Pancreas (tissue), 10 donors: ENCODE measurements around the gene GGA1. TPM values are rescaled to one million over a fixed set of nuclear protein-coding genes. Genes with fewer than 3 reads are reported as not detected.
A peak's percentile ranks its signal among the peaks of the same experiment; 100 is the strongest.

ENCODE experiments used
- ATAC-seq, 4 donors: fragments of 200-7000 bp; cut with Tn5 transposase; one replicate each; pipeline versions ENCODE4 v1.8.0 to v1.9.1; 2020; ENCODE audit warnings: mild to moderate bottlenecking in 4 of 4, moderate library complexity in 4 of 4
- DNase-seq, 6 donors: peaks; one replicate each; pipeline ENCODE4 v3.0.0-alpha.2; 2020
- FAIRE-seq: peaks from 2 replicates; lab custom pipeline; 2012; peaks lifted over from hg19 to GRCh38; lab: Jason Lieb, UNC
- H3K27ac ChIP-seq, 4 donors: fragments of 200-600 bp; sonication (generic); 1 replicate in 3 of 4; 2 replicates in 1 of 4; pipeline versions ENCODE4 v1.5.0 to v1.8.0; 2020
- H3K27me3 ChIP-seq, 4 donors: fragments of 200-600 bp; one replicate each; pipeline ENCODE4 v1.8.0; 2021
- H3K36me3 ChIP-seq, 3 donors: fragments of 200-600 bp; sonication (generic) in 1 of 3; one replicate each; pipeline versions ENCODE4 v1.5.0 to v1.8.0; 2020 to 2021
- H3K4me1 ChIP-seq, 3 donors: fragments of 200-600 bp; one replicate each; pipeline ENCODE4 v1.8.0; 2021
- H3K4me3 ChIP-seq, 4 donors: fragments of 200-600 bp; sonication (generic) in 2 of 4; one replicate each; pipeline versions ENCODE4 v1.5.0 to v1.8.0; 2020 to 2021
- H3K9me3 ChIP-seq, 4 donors: fragments of 200-600 bp; one replicate each; pipeline ENCODE4 v1.8.0; 2021
- CTCF ChIP-seq, 4 donors: fragments of 200-600 bp; sonication (generic) in 3 of 4; IDR thresholded peaks; one replicate each; pipeline versions ENCODE4 v1.5.0 to v1.8.0; 2021; ENCODE audit warnings: antibody characterized with exemption in 4 of 4
- WGBS, 2 donors: extraction: QIAGEN DNeasy Blood & Tissue Kit; methylation state at CpG; one replicate each; pipeline ENCODE4 v1.1.7; 2013; 5-methylcytosine and 5-hydroxymethylcytosine counted together
- intact Hi-C, 3 donors: fragments of 100-400 bp; cut with DNase I; formaldehyde crosslinking; loops; one replicate each; pipeline versions ENCODE4 v1.11.1 to v1.14.2; 2022
- polyA plus RNA-seq, 2 donors: library from polyadenylated mRNA; stranded (reverse); fragments of 200-250 nt; gene quantifications; one replicate each; pipeline ENCODE4 v1.2.3, GENCODE V29; 2013
- total RNA-seq, 6 donors: library from RNA; stranded (reverse); fragmentation: NEBNext Ultra II Directional in 4 of 6; extraction: Animal tissue kit (Norgen Biotek cat#: 25700) in 4 of 6; gene quantifications; one replicate each; pipeline versions ENCODE4 v1.2.1 to v1.2.4, GENCODE V29; 2021 to 2023
- donor health status: healthy with polysubstance abuse.
- donor health status: DM: no; HTN: no; CAD: no; lungs with moderate emphysema.
- donor health status: DM: no; HTN: no; CAD: no.
- donor health status: control.
- donor health status: control.
- donor health status: Bipolar disorder and iron deficiency.
- donor health status: DM: yes; HTN: yes; CAD: no.
- donor health status: DM: no; HTN: no; CAD: no.
- donor health status: DM: no; HTN: no; CAD: no.
- donor health status: DM: yes; HTN: yes; CAD: no.

GGA1 gene
- total and polyA plus RNA-seq, 8 donors, result 17.9 to 84.9 (median 23.9) TPM

- no peak overlapping the region for H3K27ac ChIP-seq
- no peaks in the 10 kb centered on the region for H3K27me3 ChIP-seq
- WGBS, 2 donors, result 64 to 82% methylated on average over 6 of the region's 6 CpGs
- no peaks in the 10 kb centered on the region for H3K9me3 ChIP-seq
- intact Hi-C loops, result no loop called here
- FAIRE-seq, result no peak
- H3K4me3 ChIP-seq, result no peak overlapping the region
- H3K4me1 ChIP-seq, result peaks cover 0 to 4% (median 3%) of the 10 kb centered on the region in 3 donors
- no peak for DNase-seq
- H3K36me3 ChIP-seq, result peaks cover 0 to 3% (median 0%) of the 10 kb centered on the region in 3 donors
- no peak for ATAC-seq
- TF ChIP-seq CTCF (IDR thresholded peaks at IDR 0.05), result no peak
Measured at GRCh38 chr22:37669586-37669985, 61.0 kb downstream of the GGA1 start.

DNA sequence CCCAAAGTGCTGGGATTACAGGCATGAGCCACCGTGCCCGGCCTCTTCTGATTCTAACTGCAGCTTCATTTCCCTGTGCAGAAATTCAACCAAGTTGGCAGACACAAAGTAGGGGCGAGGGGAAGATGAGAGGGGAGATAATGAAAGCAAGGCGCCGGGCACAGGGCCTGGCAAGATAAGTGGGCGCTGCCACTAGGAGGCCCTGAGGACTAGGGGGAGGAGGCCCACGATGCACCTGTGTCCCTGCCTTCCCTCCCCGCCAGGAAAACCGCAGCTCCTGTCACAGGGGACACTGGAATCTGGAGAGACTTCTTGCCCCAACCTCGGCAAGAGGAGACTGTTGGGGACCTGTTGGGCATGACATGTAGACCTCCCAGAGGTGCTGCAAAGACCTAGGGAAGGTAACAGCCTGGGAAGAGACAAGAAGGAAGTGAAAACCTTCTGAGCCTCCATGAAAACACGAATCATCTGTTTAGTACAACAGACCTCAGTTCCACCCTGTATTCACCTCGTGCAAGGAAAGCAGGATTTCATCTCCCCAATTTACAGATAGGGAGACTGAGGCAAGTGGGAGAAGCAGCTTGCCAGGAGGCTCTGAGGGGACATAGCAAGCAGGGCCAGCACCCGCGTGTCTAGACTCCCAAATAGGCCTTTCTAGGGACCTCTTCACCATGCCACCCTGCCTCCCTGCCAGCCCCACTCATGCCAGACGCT is 63.7 kb downstream of the GGA1 start:
- whole genome bisulfite sequencing, 2 donors, result 60 to 61% methylated on average over 15 of the region's 15 CpGs
- DNase-seq, result no peak
- no peaks in the 10 kb centered on the region for H3K27me3 ChIP-seq
- peaks cover 0 to 22% (median 14%) of the 10 kb centered on the region in 3 donors for H3K4me1 ChIP-seq
- H3K36me3 ChIP-seq, result no peaks in the 10 kb centered on the region
- H3K9me3 ChIP-seq, result no peaks in the 10 kb centered on the region
- no peak for TF ChIP-seq CTCF (IDR thresholded peaks at IDR 0.05)
- no peak overlapping the region for H3K4me3 ChIP-seq
- intact Hi-C loops, result no loop called here
- no peak overlapping the region for H3K27ac ChIP-seq
- no peak for ATAC-seq
- FAIRE-seq, result no peak

- Histone ChIP-seq H3K36me3 (no peaks in the 10 kb centered on the region), H3K4me3 (no peak overlapping the region), H3K9me3 (no peaks in the 10 kb centered on the region), H3K4me1 (peaks cover 0 to 28% (median 14%) of the 10 kb centered on the region in 3 donors), H3K27me3 (no peaks in the 10 kb centered on the region), H3K27ac (no peak overlapping the region)
- ATAC-seq, result no peak
- no peak for DNase-seq
- 77 to 84% methylated on average over 11 of the region's 11 CpGs for WGBS, 2 donors
- intact Hi-C loops, result no loop called here
- TF ChIP-seq CTCF (IDR thresholded peaks at IDR 0.05), result no peak
- no peak for FAIRE-seq
Measured at GRCh38 chr22:37672920-37673455, 64.4 kb downstream of the GGA1 start.

DNA sequence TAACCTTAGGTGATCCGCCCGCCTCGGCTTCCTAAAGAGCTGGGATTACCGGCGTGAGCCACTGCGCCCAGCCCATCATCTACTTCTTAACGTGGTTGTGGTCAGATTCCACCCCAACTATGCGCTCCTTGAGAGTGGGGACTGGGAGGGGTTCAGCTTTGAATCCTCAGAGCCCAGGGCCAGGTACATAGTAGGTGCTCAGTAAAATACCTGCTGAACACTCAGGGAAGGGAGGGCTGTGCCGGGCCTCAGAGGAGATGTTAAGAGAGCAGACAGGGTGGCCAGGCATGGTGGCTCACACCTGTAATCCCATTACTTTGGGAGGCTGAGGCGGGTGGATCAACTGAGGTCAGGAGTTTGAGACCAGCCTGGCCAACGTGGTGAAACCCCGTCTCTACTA is 65.6 kb downstream of the GGA1 start:
- no peak overlapping the region for H3K4me3 ChIP-seq
- H3K27me3 ChIP-seq, result no peaks in the 10 kb centered on the region
- H3K9me3 ChIP-seq, result no peaks in the 10 kb centered on the region
- ATAC-seq (no peak), FAIRE-seq (no peak), DNase-seq (no peak)
- no peaks in the 10 kb centered on the region for H3K36me3 ChIP-seq
- intact Hi-C loops, result no loop called here
- WGBS, 2 donors, result 88 to 89% methylated on average over 12 of the region's 12 CpGs
- H3K27ac ChIP-seq, result peak overlapping the region in 2 of 4 donors; percentile 80 to 87
- TF ChIP-seq CTCF (IDR thresholded peaks at IDR 0.05), result no peak
- H3K4me1 ChIP-seq, result peaks cover 0 to 29% (median 14%) of the 10 kb centered on the region in 3 donors
